ENCODE data around the gene CHCHD5.

GRCh38 chr2:112625474-112626114 lies 41.2 kb downstream of the CHCHD5 start:
- TF ChIP-seq YY1 (IDR thresholded peaks at IDR 0.05) (no peak), CTCF (IDR thresholded peaks at IDR 0.05; ENCODE audit: low read depth, low read length, missing input control) (no peak), MAX (IDR thresholded peaks at IDR 0.05) (no peak)
